MG63 (cell line): ENCODE measurements around the gene NUMB. TPM values are rescaled to one million over a fixed set of nuclear protein-coding genes. Genes with fewer than 3 reads are reported as not detected.

Experiments used
- DNase-seq: peaks from one replicate; pipeline ENCODE4 v3.0.0-alpha.2; 2020
- H3K27me3 ChIP-seq: fragments of 250-450 bp; sonication (Bioruptor Pico); 2 replicates; pipeline ENCODE4 v1.5.1; 2020; ENCODE audit warnings: mild to moderate bottlenecking, moderate library complexity
- H3K36me3 ChIP-seq: fragments of 250-450 bp; sonication (Bioruptor Pico); 2 replicates; pipeline ENCODE4 v1.5.1; 2020; ENCODE audit warnings: mild to moderate bottlenecking, moderate library complexity
- H3K4me3 ChIP-seq: fragments of 250-450 bp; sonication (Bioruptor Pico); 2 replicates; pipeline ENCODE4 v1.5.1; 2020; ENCODE audit warnings: mild to moderate bottlenecking, moderate library complexity
- H3K9me3 ChIP-seq: fragments of 250-450 bp; sonication (Bioruptor Pico); 2 replicates; pipeline ENCODE4 v1.5.1; 2020; ENCODE audit warnings: mild to moderate bottlenecking, moderate library complexity
- total RNA-seq: library from RNA; depleted of rRNA; stranded (reverse); fragments of >200 nt; shearing (Covaris generic); gene quantifications from 2 replicates; pipeline ENCODE4 v1.2.3, GENCODE V29; 2014; ENCODE audit warnings: low replicate concordance

The NUMB gene
- total RNA-seq, 1 experiment from 2014 or later = 12.2 TPM

DNA sequence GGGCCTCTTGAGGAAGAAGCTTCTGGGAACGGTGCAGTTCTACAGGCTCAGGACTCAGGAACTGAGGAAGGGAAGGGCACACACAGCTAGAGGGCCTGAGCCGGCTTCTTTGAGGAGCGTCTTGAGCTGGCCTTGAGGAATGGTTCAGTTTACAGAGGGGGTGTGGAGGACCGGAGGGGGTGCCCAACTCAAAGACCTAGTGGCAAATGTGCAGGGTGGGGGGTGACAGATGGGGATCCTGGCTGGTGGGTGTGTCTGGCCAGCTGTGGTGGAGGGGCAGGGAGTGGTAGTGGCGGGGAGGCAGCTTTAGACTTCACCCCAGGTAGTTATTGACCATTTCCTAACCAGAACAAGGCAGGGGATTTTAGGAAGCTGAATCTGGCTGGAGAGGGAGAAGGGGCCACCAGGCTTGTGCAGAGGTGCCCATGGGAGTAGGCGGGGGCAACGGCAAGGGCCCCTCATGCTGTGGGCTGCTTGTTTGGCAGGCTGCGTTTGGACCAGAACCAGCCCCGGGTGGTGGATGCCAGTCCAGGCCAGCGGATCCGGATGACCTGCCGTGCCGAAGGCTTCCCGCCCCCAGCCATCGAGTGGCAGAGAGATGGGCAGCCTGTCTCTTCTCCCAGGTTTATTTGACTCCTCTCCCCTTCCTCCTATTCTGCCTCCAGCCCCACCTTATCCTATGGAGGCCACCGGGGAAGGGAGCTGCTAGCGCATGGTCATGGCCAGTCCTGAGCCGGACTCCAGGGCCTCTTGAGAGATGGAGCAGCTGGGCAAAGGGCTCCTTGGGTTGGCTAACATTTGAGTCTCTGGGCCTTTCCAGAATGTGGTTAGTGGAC, 193.2 kb downstream of the NUMB start:
- no peak for DNase-seq
- H3K9me3 ChIP-seq = no peaks in the 10 kb centered on the region
- no peak overlapping the region for H3K4me3 ChIP-seq
- H3K27me3 ChIP-seq = no peaks in the 10 kb centered on the region
- no peaks in the 10 kb centered on the region for H3K36me3 ChIP-seq

DNA sequence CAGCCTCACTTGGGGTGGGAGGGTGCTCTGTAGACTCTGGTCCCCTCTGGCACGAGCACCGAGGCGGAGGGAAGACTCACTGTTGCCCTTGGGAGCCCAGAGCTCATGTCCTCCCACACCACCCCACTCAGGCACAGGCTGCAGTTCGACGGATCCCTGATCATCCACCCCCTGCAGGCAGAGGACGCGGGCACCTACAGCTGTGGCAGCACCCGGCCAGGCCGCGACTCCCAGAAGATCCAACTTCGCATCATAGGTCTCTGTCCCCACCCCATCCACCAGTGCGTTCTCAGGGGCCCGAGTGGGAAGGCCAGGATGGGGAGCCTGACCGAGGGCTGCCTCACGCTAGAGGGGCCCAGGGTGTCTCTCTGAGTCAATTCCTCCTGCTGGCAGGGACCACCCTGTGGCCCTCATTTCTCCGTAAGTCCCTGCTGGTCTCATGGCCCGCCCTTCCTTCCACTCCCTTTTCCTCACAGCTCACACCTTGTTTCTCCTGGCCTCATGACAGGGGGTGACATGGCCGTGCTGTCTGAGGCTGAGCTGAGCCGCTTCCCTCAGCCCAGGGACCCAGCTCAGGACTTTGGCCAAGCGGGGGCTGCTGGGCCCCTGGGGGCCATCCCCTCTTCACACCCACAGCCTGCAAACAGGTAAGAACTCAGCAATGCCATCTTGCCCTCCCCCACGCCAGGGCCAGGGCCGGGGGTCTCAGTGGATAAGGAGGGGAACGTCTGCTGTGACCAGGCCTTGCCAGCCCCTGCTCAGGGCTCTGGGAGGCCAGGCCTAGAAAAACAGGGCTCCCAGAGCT, 194.1 kb downstream of the NUMB start:
- Histone ChIP-seq H3K27me3 (no peaks in the 10 kb centered on the region), H3K36me3 (no peaks in the 10 kb centered on the region), H3K9me3 (no peaks in the 10 kb centered on the region), H3K4me3 (no peak overlapping the region)
- no peak for DNase-seq

DNA sequence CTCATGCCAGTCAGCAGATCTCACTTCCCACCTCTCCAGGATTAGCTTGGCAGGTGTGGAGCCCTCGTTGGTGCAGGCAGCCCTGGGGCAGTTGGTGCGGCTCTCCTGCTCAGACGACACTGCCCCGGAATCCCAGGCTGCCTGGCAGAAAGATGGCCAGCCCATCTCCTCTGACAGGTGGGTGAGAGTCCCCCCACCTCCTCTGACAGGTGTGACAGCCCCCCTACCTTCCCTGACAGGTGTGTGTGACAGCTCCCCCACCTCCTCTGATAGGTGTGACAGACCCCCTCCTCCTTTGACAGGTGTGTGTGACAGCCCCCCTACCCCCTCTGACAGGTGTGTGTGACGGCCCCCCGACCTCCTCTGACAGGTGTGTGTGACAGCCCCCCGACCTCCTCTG, 194.7 kb downstream of the NUMB start:
- Histone ChIP-seq H3K9me3 (no peaks in the 10 kb centered on the region), H3K4me3 (no peak overlapping the region), H3K36me3 (no peaks in the 10 kb centered on the region), H3K27me3 (no peaks in the 10 kb centered on the region)
- no peak for DNase-seq

DNA sequence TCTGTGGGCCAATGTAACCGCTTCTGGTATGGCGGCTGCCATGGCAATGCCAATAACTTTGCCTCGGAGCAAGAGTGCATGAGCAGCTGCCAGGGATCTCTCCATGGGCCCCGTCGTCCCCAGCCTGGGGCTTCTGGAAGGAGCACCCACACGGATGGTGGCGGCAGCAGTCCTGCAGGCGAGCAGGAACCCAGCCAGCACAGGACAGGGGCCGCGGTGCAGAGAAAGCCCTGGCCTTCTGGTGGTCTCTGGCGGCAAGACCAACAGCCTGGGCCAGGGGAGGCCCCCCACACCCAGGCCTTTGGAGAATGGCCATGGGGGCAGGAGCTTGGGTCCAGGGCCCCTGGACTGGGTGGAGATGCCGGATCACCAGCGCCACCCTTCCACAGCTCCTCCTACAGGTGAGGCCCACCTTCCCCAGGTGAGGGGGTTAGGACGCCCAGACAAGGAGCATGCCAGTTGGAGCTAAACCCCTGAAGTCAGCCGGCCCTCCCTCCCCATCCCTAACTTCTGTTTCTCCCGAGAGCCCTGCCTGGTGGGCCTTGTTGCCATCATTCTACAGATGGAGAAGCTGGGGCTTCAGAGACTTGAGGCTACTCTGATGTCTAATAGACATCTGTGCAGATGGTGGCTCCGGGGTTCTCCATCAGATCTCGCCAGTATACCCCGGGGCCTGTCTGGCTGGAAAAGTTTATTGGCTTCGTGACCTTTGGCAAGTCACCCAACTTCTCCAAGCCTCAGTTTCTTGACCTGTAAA, 195.7 kb downstream of the NUMB start:
- no peaks in the 10 kb centered on the region for H3K36me3 ChIP-seq
- H3K4me3 ChIP-seq = no peak overlapping the region
- H3K9me3 ChIP-seq = no peaks in the 10 kb centered on the region
- no peak for DNase-seq
- no peaks in the 10 kb centered on the region for H3K27me3 ChIP-seq

DNA sequence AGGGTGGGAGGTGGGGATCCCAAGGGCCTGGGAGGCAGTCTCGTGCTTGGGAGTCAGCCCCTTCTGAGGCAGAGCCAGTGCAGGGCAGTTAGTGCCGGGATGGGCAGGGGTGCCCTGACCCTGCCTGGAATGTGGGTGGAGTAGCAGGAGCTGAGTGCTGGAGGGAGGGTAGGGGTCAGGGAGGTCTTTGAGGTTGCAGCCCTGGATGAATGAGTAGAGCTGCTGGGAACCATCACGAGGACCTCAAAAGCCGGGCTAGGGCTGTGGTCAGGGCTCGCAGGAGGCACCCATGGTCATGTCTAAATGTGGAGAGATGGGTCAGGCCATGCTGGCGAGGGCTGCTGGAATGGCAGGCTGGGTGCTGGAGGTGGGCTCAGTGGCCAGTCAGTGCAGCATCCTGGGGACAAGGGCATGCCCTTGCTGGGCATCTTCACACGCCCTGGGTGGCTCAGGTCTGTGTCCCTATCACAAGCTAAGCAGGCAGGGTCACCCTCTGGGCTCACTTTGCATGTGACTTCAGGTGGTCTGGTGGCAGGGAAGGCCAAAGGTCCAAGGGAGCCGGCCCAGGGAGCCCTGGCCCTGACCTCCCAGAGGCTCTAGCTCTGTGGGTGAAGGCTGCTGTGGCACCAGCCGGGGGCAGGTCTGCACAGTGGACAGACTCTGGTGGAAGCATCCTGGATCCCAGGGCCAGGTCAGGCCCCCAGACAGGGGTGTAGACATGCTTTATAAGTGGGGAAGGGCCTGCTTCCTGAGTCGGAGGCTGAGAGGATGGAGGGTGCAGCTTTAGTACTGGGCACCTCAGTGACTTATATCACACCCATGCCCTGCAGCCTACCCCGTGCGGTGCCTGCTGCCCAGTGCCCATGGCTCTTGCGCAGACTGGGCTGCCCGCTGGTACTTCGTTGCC, 196.6 kb downstream of the NUMB start:
- no peak for DNase-seq
- H3K36me3 ChIP-seq = no peaks in the 10 kb centered on the region

DNA sequence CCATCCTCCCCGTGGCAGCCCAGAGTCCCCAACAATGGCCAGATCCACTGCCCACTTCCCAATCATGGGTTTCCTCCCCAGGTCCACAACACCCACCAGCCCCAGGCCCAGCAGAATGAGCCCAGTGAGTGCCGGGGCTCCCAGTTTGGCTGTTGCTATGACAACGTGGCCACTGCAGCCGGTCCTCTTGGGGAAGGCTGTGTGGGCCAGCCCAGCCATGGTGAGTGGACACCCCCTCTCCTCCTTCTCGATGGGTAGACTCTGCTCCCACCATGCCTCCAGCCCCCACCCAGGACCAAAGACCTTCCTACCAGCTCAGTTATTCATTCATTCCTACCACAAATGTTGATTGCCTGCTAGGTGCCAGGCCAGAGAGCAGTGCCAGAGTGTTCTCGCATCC, 197.3 kb downstream of the NUMB start:
- no peaks in the 10 kb centered on the region for H3K36me3 ChIP-seq
- no peaks in the 10 kb centered on the region for H3K9me3 ChIP-seq
- no peak overlapping the region for H3K4me3 ChIP-seq
- no peaks in the 10 kb centered on the region for H3K27me3 ChIP-seq
- DNase-seq = no peak

More for the DNA sequence above, 196.6 kb downstream of the NUMB start:
- no peaks in the 10 kb centered on the region for H3K9me3 ChIP-seq
- H3K27me3 ChIP-seq = no peaks in the 10 kb centered on the region
- no peak overlapping the region for H3K4me3 ChIP-seq

DNA sequence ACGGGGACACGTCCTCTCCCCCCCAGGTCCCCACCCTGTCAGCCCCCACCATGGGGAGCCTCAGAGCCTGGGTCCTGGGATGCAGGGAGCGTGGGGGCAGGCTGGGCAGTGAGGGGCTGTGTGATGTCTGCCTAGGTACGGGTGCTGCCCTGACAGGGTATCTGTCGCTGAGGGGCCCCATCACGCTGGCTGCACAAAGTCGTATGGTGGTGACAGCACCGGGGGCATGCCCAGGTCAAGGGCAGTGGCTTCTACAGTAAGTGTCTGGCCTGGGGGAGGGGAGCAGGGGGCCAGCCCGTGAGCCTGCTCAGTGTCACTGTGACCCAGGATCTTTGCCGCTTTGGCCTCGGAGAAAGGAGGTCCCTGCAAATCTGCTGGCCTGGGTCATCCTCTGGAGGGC, 197.8 kb downstream of the NUMB start:
- no peaks in the 10 kb centered on the region for H3K9me3 ChIP-seq
- DNase-seq = no peak

DNA sequence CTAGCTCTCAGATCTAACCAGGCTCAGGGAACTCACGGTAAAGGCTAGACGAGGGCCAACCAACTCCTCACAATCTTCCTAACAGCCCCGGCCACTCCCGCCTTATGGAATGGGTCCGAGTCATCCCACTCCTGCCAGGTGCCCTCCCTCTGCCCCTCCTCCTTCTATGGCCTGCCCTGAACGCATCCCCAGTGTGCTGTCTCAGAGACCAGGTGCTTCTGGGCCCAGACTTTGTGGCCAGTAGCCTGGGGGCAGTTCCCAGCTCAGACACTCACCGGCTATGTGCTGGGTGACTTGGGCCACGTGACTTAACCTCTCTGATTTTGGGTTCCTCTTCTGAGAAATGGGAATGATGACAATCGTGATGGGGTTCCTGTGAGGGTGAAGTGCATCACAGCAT, 198.5 kb downstream of the NUMB start:
- DNase-seq = no peak
- no peaks in the 10 kb centered on the region for H3K36me3 ChIP-seq
- no peak overlapping the region for H3K4me3 ChIP-seq
- H3K27me3 ChIP-seq = no peaks in the 10 kb centered on the region
- H3K9me3 ChIP-seq = no peaks in the 10 kb centered on the region

More for the DNA sequence above, 197.8 kb downstream of the NUMB start:
- H3K27me3 ChIP-seq = no peaks in the 10 kb centered on the region
- no peak overlapping the region for H3K4me3 ChIP-seq
- no peaks in the 10 kb centered on the region for H3K36me3 ChIP-seq

DNA sequence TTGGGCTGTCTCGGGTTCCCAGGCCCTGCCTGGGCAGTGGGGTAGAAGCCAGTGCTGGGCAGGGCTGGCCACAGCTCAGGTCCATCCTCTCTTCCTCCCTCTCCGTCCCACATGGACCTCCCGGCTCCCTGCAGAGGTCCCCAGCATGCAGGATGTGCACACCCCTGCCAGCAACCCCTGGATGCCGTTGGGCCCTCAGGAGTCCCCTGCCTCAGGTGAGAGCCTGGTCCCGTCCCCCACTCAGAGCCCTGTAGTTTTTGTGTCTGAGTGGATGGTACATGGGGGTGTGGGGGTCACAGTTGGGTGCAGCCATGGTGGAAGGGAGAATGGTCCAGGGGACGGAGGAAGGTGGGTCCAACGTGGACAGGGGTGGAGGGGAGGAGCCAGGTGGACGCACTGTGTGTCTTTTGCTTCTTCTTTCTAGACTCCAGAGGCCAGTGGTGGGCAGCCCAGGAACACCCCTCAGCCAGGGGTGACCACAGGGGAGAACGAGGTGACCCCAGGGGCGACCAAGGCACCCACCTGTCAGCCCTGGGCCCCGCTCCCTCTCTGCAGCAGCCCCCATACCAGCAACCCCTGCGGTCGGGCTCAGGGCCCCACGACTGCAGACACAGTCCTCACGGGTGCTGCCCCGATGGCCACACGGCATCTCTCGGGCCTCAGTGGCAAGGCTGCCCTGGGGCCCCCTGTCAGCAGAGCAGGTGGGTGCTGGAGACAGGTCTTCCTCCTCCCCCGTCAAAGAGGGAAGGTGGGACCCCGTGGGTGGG, 199.3 kb downstream of the NUMB start:
- Histone ChIP-seq H3K9me3 (no peaks in the 10 kb centered on the region), H3K36me3 (no peaks in the 10 kb centered on the region), H3K27me3 (no peaks in the 10 kb centered on the region), H3K4me3 (no peak overlapping the region)
- no peak for DNase-seq

DNA sequence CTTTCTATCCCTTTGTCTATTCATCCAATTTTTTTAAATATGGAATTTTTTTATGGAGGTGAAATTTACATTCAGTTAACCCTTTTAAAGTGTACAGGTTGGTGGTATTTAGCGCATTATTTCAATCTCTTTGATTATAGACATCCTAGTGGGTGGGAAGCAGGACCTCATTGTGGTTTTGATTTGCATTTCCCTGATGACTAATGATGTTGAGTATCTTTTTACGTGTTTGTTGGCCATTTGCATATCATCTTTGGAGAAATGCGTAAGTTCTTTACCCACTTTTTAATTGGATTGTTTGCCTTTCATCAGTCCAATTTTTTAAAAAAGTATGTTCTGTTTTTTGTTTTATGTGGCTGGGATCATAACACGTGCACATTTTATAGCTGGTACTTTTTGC, 200.3 kb downstream of the NUMB start:
- DNase-seq = no peak

DNA sequence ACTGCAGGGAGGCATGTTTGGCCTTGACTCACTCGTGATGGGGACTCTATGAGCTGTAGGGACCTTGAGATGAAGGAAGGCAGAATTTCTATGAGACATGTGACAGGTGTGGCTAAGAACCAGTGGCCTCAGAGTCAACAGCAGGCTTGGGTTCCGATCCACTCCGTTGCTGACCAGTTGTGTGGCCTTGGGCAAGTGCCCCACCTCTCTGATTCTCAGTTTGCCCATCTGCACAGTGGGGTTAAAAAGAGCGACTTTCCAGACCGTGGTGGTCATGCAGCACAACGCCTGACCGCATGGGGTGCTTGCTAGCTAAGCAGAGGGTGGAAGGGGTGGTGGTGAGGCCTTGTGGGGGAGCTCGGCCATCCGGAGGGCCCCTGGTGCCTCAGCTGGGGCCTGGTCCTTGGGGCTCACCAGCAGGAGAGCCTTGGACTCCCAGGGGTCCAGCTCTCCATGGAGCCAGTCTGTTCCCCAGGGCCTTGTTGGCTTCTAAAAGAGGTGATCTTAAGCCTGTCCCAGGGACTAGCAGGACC, 202.6 kb downstream of the NUMB start:
- Histone ChIP-seq H3K36me3 (no peaks in the 10 kb centered on the region), H3K4me3 (no peak overlapping the region), H3K27me3 (no peaks in the 10 kb centered on the region), H3K9me3 (no peaks in the 10 kb centered on the region)
- DNase-seq = no peak

More for the DNA sequence above, 200.3 kb downstream of the NUMB start:
- no peaks in the 10 kb centered on the region for H3K27me3 ChIP-seq
- no peak overlapping the region for H3K4me3 ChIP-seq
- no peaks in the 10 kb centered on the region for H3K9me3 ChIP-seq
- no peaks in the 10 kb centered on the region for H3K36me3 ChIP-seq

DNA sequence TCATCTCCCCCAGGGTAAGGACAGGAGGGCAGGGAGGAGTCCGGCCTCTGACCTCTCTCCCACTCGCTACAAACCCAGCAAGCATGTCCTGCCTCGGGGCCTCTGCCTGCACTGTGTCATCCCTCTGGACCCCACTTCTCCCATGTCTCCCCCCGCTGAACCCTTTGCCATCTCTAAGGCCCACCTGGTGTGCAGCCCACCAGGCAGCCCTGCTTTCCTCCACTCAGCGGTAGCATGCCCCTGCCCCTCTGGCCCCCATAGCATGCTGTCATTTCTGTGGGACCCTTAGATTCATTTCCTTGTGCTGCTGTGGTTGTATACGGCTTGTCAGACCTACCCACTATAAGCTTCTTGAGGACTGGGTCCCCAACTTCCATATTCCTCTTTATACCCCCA, 203.3 kb downstream of the NUMB start:
- Histone ChIP-seq H3K4me3 (no peak overlapping the region), H3K36me3 (no peaks in the 10 kb centered on the region), H3K27me3 (no peaks in the 10 kb centered on the region), H3K9me3 (no peaks in the 10 kb centered on the region)
- DNase-seq = no peak

DNA sequence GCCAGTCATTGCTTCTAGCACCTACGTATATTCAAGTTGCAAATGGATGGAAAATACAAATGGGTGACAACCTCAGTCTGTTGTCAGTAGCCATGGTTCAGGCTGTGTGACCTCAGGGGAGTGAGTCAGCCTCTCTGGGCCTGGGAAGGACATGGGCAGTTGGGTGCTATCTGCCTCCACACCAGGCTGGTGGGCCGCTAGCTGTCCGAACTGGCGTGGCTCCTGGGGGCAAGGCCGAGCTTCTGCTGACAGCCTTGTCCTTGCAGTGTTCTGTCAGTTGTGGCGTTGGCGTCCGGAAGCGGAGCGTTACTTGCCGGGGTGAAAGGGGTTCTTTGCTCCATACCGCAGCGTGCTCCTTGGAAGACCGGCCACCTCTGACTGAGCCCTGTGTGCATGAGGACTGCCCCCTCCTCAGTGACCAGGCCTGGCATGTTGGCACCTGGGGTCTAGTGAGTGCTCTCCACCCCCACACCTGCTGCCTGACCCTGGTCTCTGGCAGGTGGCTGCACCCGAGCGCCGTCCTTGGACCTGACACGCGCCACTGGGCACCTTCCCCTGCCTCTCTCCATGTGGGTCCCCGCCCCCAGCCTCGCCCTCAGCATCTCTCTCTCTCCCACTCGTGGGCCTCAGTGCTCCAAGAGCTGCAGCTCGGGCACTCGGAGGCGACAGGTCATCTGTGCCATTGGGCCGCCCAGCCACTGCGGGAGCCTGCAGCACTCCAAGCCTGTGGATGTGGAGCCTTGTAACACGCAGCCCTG, 203.9 kb downstream of the NUMB start:
- DNase-seq = no peak
- Histone ChIP-seq H3K4me3 (no peak overlapping the region), H3K36me3 (no peaks in the 10 kb centered on the region), H3K9me3 (no peaks in the 10 kb centered on the region), H3K27me3 (no peaks in the 10 kb centered on the region)

DNA sequence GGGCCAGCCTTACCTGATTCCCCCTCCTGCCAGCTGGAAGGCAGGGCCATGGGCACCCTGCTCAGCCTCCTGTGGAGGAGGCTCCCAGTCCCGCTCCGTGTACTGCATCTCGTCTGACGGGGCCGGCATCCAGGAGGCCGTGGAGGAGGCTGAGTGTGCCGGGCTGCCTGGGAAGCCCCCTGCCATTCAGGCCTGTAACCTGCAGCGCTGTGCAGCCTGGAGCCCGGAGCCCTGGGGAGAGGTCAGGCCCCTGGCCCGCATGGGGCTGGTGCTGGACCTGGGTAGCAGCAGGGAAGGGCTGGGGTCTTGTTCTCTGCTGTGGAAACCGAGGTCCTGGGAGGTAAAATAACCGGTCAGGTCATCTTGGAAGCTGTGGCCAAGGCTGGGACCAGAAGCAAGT, 204.6 kb downstream of the NUMB start:
- Histone ChIP-seq H3K36me3 (no peaks in the 10 kb centered on the region), H3K27me3 (no peaks in the 10 kb centered on the region), H3K9me3 (no peaks in the 10 kb centered on the region), H3K4me3 (no peak overlapping the region)
- DNase-seq = no peak

DNA sequence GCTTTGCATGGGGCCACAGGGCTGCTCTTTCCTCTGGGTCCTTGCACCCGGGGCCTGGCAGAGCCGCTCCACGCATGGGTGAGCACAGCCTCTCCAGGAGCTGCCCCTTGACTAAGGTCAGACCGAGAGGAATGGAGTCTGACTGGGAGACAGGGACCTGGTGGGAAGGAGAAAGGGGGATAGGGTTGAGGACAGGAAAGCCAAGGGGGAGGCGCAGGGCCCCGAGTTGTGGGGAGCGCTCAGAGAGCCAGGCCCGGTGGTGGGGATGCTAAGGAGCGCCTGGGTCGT, 205.1 kb downstream of the NUMB start:
- no peaks in the 10 kb centered on the region for H3K27me3 ChIP-seq
- no peak for DNase-seq
- H3K9me3 ChIP-seq = no peaks in the 10 kb centered on the region
- H3K4me3 ChIP-seq = no peak overlapping the region
- H3K36me3 ChIP-seq = no peaks in the 10 kb centered on the region
